GM18519 (cell line): Measurements from ENCODE around the gene PPIE.
"Not testable (repeated sequence)": the region's sequence is repeated elsewhere in the genome, so short reads cannot be mapped to it uniquely, and the experiment has no call there.

ENCODE experiments used
- ATAC-seq: cut with Tn5 transposase; IDR thresholded peaks from one replicate; pipeline ENCODE4 v1.9.1; 2021; ENCODE audit warnings: mild to moderate bottlenecking, moderate library complexity; ENCODE audit not compliant: unreplicated experiment, low FRiP score

PPIE gene

DNA sequence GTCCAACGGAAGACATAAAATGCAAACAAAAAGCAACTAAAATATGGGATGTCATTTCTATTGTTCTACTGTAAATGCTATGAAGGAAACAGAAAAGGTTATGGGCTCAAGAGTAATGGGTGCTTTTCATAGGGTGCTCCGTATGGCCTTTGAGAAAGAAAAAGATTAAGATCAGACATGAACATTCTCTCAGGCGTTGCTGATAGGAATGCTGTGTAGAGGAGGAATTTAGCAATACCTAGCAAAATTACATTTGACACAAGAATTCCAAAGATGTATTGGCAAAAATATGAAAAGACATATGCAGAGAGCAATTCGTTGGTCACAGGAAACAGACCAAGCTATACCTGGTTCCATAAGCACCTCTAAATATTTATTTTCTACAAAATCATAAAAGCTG, 38.2 kb downstream of the PPIE start:
- no peak for ATAC-seq

- no peak for ATAC-seq
Measured at GRCh38 chr1:39777306-39777705, 38.6 kb downstream of the PPIE start.

DNA sequence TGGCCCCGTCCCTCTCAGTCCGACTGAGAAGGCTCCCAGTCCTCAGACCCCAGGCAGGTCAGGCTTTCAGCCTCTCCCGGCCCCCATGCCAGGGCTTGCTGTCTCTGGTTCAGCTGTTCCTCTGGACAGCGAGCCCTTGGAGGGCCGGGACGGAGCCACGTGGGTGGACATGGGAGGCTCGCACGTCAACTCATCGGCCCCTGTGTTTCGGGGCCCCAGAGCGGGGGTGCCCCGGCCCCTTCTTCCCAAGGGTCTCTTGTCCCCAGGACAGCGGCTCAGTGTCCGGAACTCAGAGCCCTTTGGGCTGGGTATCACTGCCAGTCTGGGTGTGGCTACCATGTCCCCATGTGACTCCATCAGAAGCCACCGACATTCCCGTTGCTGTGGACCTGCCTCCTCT, 39.2 kb downstream of the PPIE start:
- ATAC-seq, result not testable (repeated sequence)

- ATAC-seq, result not testable (repeated sequence)
Measured at GRCh38 chr1:39778463-39779099, 39.9 kb downstream of the PPIE start.

DNA sequence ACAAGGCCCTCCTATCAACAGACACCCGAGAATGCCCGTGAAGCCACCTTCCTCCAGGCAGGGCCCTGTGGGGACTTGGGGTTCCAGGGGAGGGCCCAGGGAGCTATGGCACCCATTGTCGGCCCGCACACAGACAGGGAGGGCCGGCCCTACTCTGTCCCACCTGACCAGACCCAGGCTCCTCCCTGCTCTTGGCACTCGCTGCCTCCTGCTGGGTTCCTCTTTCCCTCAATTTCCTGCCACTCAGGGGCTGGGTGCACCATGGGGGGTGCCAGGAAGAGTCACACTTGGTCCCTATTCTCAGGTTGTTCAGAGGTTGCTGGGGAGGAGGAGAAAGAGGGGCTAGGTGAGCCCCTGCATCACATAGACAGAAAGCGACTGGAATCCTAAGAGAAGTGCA, 40.5 kb downstream of the PPIE start:
- no peak for ATAC-seq

DNA sequence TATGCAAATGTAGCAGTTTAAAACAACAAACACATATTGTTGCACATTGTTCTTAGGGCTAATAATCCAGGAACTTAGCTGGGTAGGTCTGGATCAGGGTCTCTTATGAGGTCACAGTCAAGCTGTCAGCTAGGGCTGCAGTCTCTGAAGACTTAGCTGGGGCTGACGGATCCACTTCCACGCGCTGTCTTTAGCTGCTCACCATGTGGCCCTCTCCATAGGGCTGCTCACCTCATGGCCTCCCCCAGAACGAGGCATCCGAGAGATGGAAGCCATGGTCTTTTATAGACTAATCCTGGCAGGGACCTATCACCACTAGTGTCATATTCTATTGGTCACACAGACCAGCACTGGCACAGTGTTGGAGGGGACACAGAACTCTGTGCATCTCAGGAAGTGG, 41.1 kb downstream of the PPIE start:
- ATAC-seq, result no peak

GRCh38 chr1:39781349-39781715, 42.6 kb downstream of the PPIE start:
- ATAC-seq, result no peak

- ATAC-seq, result no peak
Measured at GRCh38 chr1:39782103-39782502, 43.4 kb downstream of the PPIE start.

DNA sequence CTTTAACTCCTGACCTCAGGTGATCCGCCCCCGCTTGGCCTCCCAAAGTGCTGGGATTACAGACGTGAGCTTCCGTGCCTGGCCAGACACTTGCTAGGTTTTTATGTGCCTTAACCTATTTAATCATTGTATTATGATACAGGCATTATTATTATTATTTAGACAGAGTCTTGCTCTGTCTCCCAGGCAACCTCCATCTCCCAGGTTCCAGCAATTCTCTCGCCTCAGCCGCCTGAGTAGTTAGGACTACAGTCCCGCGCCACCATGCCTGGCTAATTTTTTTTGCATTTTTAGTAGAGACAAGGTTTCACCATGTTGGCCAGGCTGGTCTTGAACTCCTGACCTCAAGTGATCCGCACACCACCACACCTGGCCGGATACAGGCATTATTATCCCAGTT, 44.0 kb downstream of the PPIE start:
- not testable (repeated sequence) for ATAC-seq

- ATAC-seq, result not testable (repeated sequence)
Measured at GRCh38 chr1:39786303-39787107, 47.8 kb downstream of the PPIE start.

GRCh38 chr1:39787108-39787375, 48.4 kb downstream of the PPIE start:
- ATAC-seq, result not testable (repeated sequence)

- ATAC-seq, result no peak
Measured at GRCh38 chr1:39787468-39787867, 48.8 kb downstream of the PPIE start.

DNA sequence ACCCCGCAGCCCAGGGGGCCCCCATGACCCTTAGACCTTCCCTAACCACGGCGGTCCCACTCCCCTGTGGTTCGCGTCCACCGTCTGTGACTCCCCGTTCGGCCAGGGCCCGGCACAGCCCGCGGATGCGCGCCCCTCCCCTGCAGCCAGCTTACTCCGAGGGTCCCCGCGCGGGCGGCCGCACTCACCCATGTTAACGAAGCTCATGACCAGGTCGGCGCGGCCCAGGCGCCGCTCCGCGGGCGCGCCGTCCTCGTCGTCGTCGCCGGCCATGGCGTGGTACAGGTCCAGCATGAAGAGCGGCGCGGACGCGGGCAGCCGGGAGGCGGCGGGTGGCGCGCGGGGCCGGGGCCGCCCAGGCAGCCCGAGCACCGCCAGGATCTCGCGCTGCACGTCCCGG, 49.3 kb downstream of the PPIE start:
- not testable (repeated sequence) for ATAC-seq

DNA sequence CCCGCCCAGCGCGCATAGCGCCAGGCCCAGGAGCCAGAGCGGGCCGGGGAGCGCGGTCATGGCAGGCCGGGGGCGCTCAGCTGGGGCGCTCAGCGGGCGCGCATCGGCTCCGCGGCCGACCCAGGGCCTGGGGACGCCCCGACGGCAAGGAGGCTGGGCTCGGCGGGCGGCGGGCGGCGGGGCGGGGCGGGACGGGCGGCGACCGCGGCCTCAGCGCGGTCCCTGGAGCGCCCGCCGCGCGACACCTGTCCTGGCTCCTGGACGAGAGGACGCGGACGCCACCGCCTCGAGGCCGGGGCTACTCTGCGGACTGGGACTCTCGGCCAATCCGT, 49.7 kb downstream of the PPIE start:
- no peak for ATAC-seq

- ATAC-seq, result no peak
Measured at GRCh38 chr1:39788758-39789570, 50.3 kb downstream of the PPIE start, which contains the start of gene BMP8B. TSS of gene BMP8B (minus strand) at chr1:39788865. CDS start at chr1:39788485, 380 bp downstream.

GRCh38 chr1:39789571-39790110, 51.0 kb downstream of the PPIE start:
- ATAC-seq, result no peak

GRCh38 chr1:39791838-39792237, 53.2 kb downstream of the PPIE start:
- ATAC-seq, result no peak

DNA sequence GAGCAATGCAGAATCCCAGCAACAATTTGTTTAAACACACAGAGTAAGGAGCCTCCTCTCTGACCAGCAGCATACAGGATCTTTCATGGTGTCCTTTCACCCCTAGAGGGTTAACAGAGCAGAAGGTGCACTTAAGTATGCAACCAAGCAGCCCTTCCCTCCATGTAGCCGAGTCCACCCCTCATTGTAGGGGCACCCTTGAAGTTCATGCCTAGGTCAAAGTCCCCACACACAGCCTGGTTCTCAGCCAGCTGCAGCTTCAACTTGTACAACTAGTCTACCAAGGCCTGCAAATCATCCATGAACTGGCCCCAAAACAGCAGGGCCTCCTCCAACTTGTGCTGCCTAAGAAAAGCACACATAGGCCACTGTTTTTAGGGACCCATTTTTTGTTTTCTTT, 57.0 kb downstream of the PPIE start:
- no peak for ATAC-seq

GRCh38 chr1:39798859-39799769, 60.4 kb downstream of the PPIE start:
- peak; percentile 85 for ATAC-seq

DNA sequence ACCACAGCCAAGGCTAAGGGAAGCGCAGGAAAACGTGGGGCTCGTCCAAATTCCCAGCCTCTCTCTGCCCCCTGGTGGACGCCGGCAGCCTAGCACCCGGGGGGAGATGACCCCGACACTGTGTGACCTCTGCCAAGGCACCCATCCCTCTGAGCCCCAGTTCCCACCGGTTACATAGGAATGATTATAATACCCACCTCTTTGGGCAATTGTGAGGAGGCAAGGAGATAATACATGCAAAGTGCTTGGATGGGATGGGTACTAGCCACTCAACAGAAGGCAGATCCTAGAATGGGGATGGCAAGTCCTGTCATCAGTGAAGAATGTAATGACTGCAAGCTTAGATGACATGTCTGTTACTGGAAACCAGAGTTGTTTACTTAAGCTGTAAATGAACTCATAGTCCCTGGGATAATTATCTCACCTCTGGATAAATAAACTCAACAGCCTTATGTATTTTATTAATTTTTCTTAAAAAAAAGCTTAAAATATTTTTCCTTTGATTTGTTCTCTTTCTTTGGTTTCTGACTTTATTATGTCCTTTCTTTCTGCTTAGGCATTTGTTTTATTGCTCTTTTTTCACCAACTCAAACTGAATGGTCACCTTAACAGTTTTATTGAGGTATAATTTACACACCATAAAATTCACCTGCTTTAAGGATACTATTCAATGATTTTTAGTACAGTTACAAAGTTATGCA, 61.2 kb downstream of the PPIE start:
- peak; percentile 40 for ATAC-seq
